SKM-1 treated with dmso at 0.1 percent for 144 hours (cell line): Measurements from ENCODE around the gene FRMD6.
"Not testable (repeated sequence)": the region's sequence is repeated elsewhere in the genome, so short reads cannot be mapped to it uniquely, and the experiment has no call there.

Experiments
- DNase-seq: peaks from one replicate; lab custom pipeline; 2025; ENCODE audit not compliant: unreplicated experiment; lab: John Stamatoyannopoulos, UW

The FRMD6 gene

DNA sequence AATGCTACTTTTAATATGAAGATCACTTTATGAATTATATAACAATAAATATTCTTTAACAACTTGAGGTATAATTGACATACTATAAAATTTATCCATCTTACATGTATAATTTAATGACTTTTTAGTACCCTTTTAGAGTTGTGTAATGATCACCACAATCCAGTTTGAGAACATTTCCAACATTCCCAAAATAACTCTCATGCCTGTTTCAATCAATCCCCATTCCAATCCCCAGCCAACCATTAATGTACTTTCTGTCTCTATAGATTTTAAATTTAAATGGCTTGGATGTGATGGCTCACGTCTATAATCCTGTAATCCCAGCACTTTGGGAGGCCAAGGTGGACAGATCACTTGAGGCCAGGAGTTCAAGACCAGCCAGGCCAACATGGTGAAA is 23.5 kb upstream of the FRMD6 start:
- no peak for DNase-seq

DNA sequence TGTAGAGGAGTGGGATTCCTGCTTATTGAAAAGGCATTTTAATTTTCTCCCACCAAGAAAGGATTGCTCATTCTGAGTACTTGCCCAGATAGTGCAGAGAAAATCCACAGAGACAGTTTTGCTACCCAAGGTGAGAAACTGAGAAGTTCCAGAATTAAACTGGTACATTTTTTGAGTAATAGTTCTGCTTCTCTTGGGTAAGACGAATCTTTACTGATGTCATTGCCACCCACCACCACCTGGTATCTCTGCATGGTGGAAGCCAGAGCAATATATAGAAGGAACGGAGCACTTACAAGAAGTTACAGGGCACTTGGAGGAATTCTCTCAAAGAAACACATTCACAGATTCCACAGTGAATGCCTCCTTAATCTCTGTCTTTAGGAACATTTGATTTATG is 20.7 kb upstream of the FRMD6 start:
- DNase-seq, result no peak

DNA sequence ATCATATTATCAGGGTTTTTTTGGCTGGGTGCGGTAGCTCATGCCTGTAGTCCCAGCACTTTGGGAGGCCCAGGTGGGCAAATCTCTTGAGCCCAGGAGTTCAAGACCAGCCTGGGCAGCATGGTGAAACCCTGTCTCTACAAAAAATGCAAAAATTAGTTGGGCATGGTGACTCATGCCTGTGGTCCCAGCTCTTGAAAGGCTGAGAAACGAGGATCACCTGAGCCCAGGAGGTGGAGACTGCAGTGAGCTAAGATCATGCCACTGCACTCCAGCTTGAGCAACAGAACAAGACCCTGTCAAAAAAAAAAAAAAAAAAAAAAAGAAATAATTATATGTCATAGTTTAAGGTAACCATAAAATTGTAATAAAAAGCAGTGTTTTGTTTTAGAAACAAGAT is 18.4 kb upstream of the FRMD6 start:
- not testable (repeated sequence) for DNase-seq

DNA sequence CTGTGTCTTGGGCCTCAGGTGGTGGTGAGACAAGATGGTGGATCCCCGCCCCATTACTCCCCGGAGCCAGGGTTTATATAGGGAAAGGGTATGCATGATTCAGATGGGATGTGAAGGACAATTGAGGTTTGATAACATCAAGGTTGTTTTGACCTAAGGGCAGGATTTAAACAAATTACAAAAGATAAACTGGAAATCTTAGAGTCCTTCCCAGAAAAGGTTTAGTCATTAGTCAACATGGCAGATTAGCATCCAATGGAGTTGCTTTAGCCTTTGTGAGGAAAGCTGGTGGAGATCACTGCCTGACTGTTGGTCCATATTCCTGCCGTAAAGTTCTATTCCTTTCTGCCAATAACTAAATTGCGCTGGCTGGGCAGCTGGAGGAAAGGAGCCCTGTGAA is 15.6 kb upstream of the FRMD6 start:
- DNase-seq, result no peak

DNA sequence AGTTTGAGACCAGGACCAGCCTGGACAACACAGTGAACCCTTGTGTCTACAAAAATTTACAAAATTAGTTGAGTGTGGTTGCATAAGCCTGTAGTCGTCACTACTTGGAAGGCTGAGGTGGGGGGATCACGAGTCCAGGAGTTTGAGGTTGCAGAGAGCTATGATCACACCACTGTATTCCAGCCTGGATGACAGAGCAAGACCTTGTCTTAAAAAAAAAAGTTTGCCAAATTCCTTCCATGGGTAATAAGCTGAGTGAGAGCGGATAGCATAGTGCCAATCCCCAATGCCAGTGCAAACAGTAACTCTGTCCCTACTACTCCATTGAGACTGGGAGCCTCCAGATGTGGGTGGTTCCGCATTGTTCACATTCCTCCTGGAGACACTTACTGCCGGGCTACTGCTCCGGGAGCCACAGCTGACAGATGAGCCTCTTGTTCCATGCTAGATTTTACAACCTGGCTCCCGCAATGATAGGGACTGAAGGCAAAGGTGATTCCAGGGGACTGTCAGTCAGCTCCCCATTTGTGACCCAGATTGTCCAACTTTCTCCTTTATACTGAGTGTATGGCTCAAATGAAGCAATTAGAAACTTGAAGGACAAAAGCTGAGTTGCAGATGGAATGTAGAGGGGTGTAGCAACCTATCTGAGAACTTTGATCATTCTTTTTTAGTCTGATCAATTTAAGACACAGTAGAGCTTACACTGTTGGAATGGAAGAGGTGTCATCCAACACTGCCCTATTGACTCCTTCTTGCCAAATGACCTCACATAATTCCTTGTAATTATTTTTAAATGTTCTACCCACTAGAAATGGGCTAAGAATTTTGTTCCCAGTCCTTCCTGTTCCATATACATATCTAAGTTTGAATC is 13.4 kb upstream of the FRMD6 start:
- DNase-seq, result no peak

DNA sequence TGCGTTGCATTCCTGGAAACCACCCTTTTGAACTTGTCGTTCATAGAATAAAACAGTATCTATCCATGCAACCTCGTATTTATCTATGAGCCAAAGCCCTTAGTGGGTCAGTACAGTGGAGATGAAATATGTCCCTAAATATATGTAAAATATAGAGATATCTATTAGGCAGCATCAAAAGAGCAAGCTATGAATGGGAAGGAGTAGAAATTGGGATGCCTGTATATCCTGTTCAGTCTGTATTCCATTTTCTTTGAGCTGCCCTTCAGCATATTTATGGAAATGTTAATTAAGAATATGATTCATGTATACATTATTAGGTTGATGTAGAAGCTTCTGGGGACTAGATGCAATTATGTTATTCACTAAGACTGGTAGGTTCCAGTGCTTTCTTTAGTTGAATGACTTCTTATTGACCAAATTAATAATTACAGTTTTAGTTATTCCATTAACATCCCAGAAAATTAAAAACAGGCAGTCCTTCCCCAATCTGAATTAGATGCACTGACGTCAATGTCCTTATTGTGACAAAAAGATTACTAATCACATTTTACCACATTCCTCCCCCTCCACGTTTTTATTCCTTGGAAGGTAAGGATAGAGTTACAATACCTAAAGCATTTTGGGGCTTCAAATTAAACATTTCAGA is 11.9 kb upstream of the FRMD6 start:
- no peak for DNase-seq

DNA sequence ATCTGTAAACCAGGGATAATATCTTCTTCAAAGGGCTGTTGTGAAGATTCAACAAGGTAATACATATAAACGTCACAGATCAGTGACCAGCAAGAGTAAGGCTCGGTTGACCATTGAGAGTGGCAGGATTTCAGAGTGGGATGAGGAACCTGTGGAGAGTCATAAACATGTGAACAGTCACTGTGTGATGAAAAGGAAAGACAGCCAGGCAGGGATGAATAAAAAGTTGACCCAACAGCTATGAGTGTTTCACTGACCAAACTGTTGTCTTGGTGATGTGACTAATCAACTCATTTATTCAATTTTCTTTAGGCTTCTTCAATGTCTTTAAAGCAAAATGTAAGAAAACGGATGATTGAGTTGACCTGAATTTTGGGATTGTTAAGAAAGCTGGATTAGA is 8.6 kb upstream of the FRMD6 start:
- DNase-seq, result no peak

DNA sequence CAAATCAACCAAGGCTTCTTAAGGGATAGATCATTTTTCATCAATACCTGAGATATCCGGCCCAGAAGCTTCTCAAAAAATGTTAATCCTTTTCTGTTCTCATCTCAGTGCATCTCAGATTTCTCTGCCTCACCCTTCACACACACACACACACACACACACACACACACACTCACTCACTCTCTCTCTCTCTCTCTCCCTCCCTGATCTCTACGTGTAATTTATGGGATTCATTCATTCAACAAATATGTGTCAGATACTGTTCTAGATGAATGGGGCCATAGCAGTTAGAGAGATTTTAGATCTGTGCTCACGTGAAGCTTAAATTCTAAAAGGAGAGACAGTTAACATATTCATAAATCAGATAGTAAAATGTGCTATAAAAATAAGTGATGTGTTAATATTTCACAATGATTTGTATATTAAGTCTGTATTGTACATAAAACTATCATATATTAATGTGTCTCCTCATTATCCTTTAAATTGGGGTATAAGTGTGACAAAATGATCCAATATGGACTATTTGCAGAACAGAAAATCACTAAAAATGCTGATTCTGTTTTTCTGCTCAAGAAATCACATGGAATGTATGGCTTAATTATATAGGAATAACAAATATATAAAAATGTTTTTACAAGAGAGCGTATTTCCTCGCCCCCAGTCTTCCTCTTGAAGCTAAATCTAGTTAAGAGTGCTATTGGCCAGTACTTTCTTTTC is 7.3 kb upstream of the FRMD6 start:
- no peak for DNase-seq

DNA sequence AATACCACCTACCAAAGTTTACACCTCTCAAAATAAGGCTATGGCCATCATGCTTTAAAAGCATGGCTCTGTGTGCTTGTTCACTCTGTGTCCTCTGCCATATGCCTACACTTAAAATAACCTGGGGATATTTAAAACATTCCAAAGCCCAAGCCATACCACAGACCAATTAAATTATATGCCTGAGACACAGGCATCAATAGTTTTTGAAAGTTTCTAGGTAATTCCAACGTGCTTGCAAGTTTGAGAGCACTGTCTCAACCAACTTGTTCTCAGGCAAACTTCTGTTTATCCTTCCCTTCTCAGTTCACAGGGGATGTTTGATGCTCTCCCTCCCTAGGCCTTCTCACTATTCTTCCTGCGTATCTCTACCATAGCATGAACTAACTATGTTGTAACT is 3.4 kb upstream of the FRMD6 start:
- DNase-seq, result no peak

DNA sequence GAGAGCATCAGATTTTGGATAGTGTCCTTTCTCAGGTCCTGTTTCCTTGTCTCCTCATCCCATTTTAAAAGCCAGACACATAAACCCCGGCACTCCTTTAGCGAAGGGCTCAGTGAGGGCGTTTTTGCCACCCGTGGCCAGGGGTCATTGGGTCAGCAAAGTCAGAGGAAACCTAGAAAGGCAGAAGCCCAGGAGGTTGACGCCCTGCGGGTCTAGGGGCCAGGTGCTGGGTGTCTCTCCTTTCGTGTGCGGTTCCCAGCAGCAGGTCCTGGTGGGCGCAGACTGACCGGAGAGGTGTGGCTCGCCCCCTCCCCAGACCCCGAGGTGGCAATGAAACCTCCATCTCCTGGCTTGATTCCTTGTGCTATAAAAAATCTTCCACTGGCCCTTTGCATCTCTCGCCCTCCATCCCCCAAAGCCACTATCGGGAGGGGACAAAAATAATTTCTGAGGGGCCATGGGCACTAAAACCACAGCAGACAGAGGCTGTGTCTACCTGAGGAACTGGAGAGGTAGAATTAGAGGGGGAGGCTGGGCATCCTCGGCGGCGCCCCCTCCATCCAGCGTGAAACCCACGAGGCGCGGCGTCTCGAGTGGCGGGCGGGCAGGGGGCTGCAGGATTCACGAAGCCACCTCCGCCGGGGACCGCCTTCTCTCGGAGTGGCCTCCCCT is 858 bp upstream of the FRMD6 start:
- DNase-seq, result no peak

DNA sequence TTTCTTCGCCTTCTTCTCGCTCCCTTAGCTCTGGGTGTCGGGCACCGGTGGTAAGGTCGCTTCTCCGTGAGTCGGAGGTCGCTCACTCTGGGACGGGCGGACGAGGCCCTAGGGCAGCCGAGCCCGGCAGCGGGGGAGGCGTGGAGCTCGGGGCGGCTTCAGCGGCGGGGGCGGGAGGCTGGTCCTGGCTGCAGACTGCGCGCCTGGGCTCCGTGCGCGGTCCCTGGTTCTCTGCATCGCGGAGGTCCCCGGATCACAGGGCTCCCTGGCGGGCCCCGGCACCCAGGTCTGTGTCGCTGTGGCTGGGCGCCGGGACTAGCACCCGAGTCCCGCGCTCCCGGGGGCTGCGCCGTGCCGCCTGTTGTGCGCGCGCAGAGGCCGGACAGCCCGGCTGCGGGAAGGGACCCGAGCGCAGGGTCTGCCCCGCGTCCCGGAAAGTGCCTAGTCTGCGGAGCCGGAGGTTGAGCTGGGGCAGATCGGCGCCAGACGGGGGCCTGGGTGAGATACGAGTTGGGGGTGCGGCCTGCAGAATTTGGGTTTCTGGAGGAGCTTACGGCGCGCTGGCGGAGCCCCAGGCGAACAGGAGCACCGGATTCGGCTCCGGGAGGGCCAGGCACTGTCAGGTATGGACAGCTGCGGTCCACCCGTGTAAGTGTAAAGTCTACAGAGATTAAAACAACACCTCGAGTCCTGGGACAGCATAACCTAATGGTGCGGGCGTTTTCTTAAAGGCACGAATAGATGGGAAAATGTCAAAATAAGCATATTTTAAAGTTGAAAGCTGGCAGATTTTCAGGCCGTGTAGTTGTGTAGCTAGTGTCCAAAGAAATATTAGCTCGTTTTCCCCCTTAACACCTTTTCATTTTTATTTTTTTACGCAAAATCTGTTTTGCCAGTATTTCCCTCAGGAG is 713 bp downstream of the FRMD6 start:
- no peak for DNase-seq

DNA sequence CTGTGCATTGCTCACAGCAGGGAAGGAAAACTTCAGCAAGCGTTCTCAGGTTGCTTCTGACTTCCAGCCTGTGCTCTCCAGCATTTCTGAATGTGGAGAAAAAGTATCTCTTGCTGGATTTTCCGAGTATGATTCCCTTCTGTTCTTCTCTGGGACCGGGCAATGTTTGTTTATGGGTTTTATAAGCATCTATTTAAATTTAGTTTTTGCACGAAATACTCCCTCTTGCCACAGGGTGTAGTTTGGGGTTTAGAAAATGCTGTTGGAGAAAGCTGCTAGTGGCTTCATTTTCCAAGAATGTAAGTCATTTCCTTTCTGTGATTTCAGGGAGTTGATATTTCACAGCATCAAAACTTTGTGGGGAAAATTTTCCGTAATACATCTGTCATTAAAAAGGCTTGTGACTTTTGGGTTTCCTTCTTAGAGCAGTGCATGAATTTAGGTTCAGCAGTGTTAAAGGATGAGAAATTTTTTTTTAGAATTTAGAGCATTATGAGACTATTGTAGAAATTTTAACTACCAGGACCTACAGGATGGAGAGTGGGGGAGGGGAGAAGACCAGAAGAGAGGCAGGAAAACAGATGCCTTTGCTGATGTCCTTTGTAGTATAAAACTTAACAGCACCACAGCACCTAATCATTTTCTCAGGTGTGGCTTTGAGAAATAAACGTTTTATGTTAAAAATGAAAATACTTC is 1.5 kb downstream of the FRMD6 start:
- no peak for DNase-seq

DNA sequence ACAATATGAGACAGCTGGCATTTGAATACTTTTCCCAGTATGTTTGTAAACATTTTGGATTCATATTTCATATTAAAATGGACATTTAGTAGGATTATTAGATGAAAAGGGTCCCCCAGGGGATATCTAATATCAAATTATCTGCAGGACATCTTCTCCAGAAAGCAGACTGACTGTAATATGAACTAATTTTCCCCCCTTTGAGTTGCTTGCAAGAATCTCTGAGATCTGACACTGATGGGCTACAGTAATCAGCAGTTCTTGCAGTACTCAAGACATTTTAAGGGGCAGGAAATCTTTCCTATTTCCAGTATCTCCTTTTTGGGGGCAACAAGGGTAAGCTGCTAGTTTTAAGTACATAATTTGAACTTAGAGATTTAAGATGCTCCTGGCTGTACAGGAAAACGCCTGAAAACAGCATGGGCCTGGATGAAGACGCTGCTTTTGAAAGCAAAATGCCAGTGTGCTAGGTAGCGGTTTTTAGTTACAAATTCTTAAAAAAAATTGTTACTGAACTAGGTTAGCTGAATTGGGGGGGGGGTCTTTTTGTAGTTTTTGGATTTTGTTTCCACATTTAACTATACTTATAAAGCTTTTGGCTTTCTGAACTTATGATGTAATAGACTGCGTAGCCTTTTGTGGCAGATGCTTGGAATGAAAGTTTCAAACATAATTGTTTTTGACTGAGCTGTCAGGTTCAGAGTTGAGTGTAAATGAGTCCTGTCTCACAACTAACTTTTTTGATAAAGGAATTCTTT is 2.2 kb downstream of the FRMD6 start:
- no peak for DNase-seq

DNA sequence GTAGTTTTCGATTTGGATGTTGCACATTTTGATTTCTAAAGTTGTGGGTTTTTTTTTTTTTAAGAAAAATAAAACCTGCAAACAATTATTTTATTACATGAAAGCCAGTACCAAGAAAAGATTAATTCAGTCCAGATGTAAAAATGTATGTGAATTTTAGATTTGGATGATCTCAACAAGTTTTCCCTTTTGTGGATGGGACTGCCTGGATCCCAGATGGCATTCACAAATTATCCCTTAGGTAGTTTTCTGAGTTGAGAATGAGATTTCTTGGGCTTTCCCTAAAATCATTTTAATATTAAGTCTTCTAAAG is 2.8 kb downstream of the FRMD6 start:
- no peak for DNase-seq

DNA sequence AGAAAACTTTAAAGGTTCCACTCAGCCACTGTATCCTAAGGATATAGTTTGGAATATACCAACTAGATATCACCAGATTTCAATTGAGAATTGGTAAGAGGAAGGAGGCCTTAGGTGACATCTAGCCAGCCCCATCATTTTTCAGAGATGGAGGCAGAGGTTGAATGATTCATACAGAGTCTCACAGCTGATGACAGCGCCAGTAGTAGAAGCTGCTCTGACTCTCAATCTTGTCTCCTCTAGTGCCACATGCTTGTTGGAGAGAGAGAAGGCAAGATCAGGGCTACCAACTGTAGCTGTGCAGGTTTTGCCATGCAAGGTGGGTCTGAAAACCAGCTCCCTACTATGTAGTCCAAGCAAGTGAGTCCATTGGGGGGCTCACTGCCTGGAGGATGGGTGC is 6.1 kb downstream of the FRMD6 start:
- DNase-seq, result no peak

DNA sequence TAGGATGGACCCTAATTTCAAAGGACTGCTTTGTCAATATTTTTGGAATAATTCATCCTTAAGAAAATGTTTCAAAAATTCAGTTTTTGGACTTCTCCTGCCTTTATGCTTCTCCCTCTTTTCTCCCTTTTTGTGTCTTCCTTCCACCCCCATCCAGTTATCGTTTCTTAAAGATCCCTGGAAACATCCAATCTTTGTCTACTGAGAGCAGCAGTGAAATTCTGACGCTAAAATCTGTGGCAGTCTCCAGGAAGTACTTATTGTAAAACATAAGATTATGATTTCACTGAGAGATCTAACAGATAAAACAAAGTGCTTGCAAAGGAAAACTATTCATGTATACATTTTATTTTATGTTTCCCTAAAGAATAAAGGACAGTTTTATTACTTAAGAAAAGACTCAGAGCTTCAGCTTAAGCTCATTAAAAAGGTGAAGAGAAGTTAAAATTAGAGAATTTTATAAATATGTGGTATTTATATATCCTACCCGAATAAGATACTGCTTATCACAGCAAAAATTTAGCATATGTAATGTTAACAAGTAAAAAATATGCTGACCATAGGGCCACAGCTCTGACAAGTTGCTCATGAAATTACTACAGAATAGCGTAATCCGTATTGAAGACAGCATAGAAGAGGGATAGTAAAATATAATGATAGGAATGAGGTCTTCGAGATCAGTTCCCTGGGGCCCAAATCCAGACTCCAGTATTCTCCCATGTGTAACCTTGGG is 6.9 kb downstream of the FRMD6 start:
- DNase-seq, result no peak

DNA sequence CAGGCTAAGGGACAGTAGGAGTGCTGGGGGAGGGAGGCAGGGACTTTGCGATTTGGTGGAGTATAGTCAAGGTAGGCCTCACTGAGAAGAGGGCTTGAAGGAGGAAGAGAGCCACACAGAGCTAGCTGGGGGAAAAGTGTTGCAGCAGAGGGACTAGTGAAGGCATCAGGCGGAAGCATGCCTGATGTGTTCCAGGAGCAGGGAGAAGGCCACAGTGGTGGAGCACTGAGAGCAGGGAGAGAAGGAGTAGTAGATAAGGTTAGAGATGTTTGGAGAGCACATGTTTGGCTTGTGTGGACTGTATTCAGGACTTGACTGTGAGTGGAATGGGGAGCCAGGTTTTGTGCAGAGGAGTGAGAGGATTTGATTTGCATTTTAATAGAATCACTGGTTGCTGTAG is 9.0 kb downstream of the FRMD6 start:
- no peak for DNase-seq

DNA sequence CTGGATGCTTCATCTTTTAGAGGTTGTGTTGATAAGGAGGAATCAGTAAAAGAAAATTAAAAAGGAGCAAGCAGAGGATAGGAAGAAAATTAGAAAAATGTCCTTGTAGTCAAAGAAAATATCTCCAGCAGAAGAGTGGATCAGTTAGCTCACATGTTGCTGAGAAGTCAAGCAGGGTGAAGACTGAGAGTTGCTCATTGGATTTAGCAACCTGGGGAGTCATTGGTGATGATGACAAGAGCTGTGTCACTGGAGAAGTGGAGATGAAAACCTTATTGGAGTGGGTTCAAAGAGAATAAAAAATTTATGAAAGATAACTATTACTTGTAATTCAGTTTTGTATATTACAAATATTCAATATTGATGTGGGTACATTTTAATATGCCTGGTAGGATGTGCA is 9.8 kb downstream of the FRMD6 start:
- DNase-seq, result no peak
